ENCODE results near the gene INPP4B.
"Not testable (repeated sequence)": the region's sequence is repeated elsewhere in the genome, so short reads cannot be mapped to it uniquely, and the experiment has no call there.

The INPP4B gene

GRCh38 chr4:142098900-142099545 is 747.1 kb downstream of the INPP4B start:
- DNase-seq, result no peak

- DNase-seq, result no peak
Measured at GRCh38 chr4:142098380-142098779, 747.7 kb downstream of the INPP4B start.

GRCh38 chr4:142097015-142097414 is 749.1 kb downstream of the INPP4B start:
- DNase-seq, result no peak

- DNase-seq, result no peak
Measured at GRCh38 chr4:142095886-142096605, 750.1 kb downstream of the INPP4B start.

GRCh38 chr4:142092941-142093340 is 753.2 kb downstream of the INPP4B start:
- DNase-seq, result no peak

GRCh38 chr4:142091691-142092182 is 754.4 kb downstream of the INPP4B start:
- DNase-seq, result no peak

GRCh38 chr4:142091085-142091513 is 755.0 kb downstream of the INPP4B start:
- DNase-seq, result no peak

- no peak for DNase-seq
Measured at GRCh38 chr4:142088906-142089305, 757.2 kb downstream of the INPP4B start.

GRCh38 chr4:142085513-142086292 is 760.4 kb downstream of the INPP4B start:
- no peak for DNase-seq

GRCh38 chr4:142083264-142083663 is 762.8 kb downstream of the INPP4B start:
- no peak for DNase-seq

- no peak for DNase-seq
Measured at GRCh38 chr4:142081025-142081424, 765.1 kb downstream of the INPP4B start.

GRCh38 chr4:142079959-142080358 is 766.1 kb downstream of the INPP4B start:
- no peak for DNase-seq

GRCh38 chr4:142077048-142077447 is 769.1 kb downstream of the INPP4B start:
- no peak for DNase-seq

GRCh38 chr4:142068304-142068703 is 777.8 kb downstream of the INPP4B start:
- DNase-seq, result not testable (repeated sequence)

GRCh38 chr4:142066562-142066961 is 779.5 kb downstream of the INPP4B start:
- DNase-seq, result not testable (repeated sequence)

- no peak for DNase-seq
Measured at GRCh38 chr4:142065086-142065647, 780.9 kb downstream of the INPP4B start.

GRCh38 chr4:142064181-142064580 is 781.9 kb downstream of the INPP4B start:
- DNase-seq, result no peak

GRCh38 chr4:142045996-142046395 is 800.1 kb downstream of the INPP4B start:
- DNase-seq, result no peak

- no peak for DNase-seq
Measured at GRCh38 chr4:142044271-142044670, 801.8 kb downstream of the INPP4B start.

GRCh38 chr4:142043509-142043908 is 802.6 kb downstream of the INPP4B start:
- DNase-seq, result no peak

- DNase-seq, result no peak
Measured at GRCh38 chr4:142041788-142042187, 804.3 kb downstream of the INPP4B start.

GRCh38 chr4:142040043-142040442 is 806.1 kb downstream of the INPP4B start:
- no peak for DNase-seq

Data from SIG-M5 (cell line).